ENCODE results near the gene NR2F1-AS1. TPM values are rescaled to one million over a fixed set of nuclear protein-coding genes. Genes with fewer than 3 reads are reported as not detected.

NR2F1-AS1 gene
- total and polyA plus RNA-seq, 2 donors (not counting 3 experiments of a cell fraction or from before 2014, with no cell fraction given): 4.2 to 13.8 TPM

DNA sequence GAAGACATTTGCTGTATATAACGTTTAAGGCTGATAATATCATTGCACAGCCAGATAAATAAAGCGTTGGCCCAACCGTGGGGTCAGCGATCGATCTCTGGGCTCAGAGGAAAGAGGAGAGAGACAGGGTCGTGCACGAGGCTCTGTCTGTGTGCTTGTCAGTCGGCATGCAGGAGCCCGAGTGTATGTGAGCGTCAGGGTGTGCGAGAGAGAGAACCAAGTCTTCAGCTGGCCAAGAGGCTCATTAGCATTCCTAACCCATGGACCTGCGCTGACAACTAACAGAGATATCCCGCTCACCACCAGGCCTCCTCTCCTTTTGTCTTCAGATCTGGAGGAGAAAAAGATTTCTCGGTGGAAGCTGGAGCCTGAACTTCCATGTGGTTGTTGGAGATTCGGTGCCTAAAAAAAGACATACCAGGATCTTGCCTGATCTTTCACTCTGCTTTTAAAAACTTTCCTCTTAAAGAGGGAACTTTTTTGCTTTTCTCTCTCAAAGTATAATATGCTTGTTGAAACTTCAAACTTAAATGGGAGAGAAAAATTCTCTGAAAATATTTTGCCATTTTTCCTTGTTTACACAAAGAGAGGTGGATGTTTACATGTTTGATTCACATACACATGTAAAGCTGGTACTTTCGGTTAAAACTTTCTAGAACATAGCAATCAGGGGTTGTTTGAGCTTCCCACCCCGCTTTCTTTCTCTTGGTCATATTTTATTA, 18.5 kb upstream of the NR2F1-AS1 start:
- Histone ChIP-seq H3K9me1 (replicated peaks; ENCODE audit: control insufficient read depth, extremely low read depth, insufficient read depth, low read length) (no peaks in the 10 kb centered on the region), H3K9ac (replicated peaks; ENCODE audit: extremely low read depth, insufficient read depth, low read length) (no peak overlapping the region), H4K20me1 (replicated peaks; ENCODE audit: control insufficient read depth, extremely low read depth, insufficient read depth, low read length) (no peaks in the 10 kb centered on the region), H2AFZ (ENCODE audit: low read depth, low read length) (no peak overlapping the region), H3K27me3 (ENCODE audit: control insufficient read depth in 2 of 2, insufficient read depth in 2 of 2, low read length in 2 of 2) (peaks cover 32 to 51% of the 10 kb centered on the region in 2 experiments), H3K79me2 (ENCODE audit: control insufficient read depth, insufficient read depth, low read length) (no peaks in the 10 kb centered on the region), H3K4me1 (ENCODE audit: control insufficient read depth, extremely low read depth, insufficient read depth, low read length) (no peaks in the 10 kb centered on the region), H3K9me3 (replicated peaks; ENCODE audit: control insufficient read depth, insufficient read depth, low read length) (no peaks in the 10 kb centered on the region), H3K4me3 (replicated peaks in 1 of 3; ENCODE audit: insufficient read depth in 1 of 3, low read depth in 1 of 3, low read length in 3 of 3) (no peak overlapping the region), H3K36me3 (ENCODE audit: control insufficient read depth in 2 of 2, extremely low read depth in 1 of 2, insufficient read depth in 2 of 2, low read length in 2 of 2) (peaks cover 0 to 2% of the 10 kb centered on the region in 2 experiments), H3K27ac (ENCODE audit: insufficient read depth, low read depth, low read length) (no peak overlapping the region), H3K4me2 (ENCODE audit: insufficient read depth, low read length) (no peak overlapping the region)
- no peak for DNase-seq (ENCODE audit: low read depth, low spot score)
- no peak for FAIRE-seq
- dilution Hi-C loops (cut with MboI; ENCODE audit: extremely low pct_ligation_motif_present, low sequenced_read_pairs) (no loop called here), intact Hi-C loops (cut with micrococcal nuclease) (no loop called here)
- CTCF ChIA-PET: interaction anchor here (0.8 to 5.8 kb wide), 6 partner anchors 8 to 690 kb away, joined by 3 to 25 read pairs (median 4); no protein-coding TSS in a partner anchor
- TF ChIP-seq FOS (IDR thresholded peaks at IDR 0.05; ENCODE audit: borderline replicate concordance, insufficient read depth, low read length) (no peak), JUN (IDR thresholded peaks at IDR 0.05; ENCODE audit: borderline replicate concordance, insufficient read depth, insufficient read length, low read depth) (no peak), POLR2A (IDR thresholded peaks at IDR 0.05; ENCODE audit: low read depth, low read length) (no peak), EZH2 (IDR thresholded peaks at IDR 0.05; ENCODE audit: borderline replicate concordance, low read depth, low read length, severe bottlenecking) (no peak), CTCF (IDR thresholded peaks at IDR 0.05; ENCODE audit: extremely low read depth in 1 of 2, insufficient read depth in 1 of 2, low read depth in 1 of 2, low read length in 2 of 2) (no peak), GATA2 (IDR thresholded peaks at IDR 0.05; ENCODE audit: insufficient read depth, insufficient read length, low read depth, low read length) (no peak), MYC (IDR thresholded peaks at IDR 0.05; ENCODE audit: low read depth, low read length) (no peak), MAX (IDR thresholded peaks at IDR 0.05; ENCODE audit: insufficient read depth, insufficient read length) (no peak), POLR2AphosphoS5 (IDR thresholded peaks at IDR 0.05; ENCODE audit: insufficient read depth, low read depth, low read length) (no peak)
- POLR2A ChIA-PET: no interaction called here
- no TSS peak for BruUV-seq (replicated peaks)
